Glomerular endothelial cell (primary cell): Measurements from ENCODE around the gene ICAM2. TPM values are rescaled to one million over a fixed set of nuclear protein-coding genes. Genes with fewer than 3 reads are reported as not detected.

Source experiments
- DNase-seq: peaks from one replicate; pipeline ENCODE4 v3.0.0-alpha.2; 2011; ENCODE audit warnings: low read depth, low spot score; ENCODE audit errors: extremely low read depth
- total RNA-seq: library from RNA; depleted of rRNA; stranded (reverse); fragments of >200 nt; gene quantifications from 2 replicates; pipeline ENCODE4 v1.2.3, GENCODE V29; 2015

Gene ICAM2
- total RNA-seq, 1 donor from 2014 or later: 1,004 TPM

DNA sequence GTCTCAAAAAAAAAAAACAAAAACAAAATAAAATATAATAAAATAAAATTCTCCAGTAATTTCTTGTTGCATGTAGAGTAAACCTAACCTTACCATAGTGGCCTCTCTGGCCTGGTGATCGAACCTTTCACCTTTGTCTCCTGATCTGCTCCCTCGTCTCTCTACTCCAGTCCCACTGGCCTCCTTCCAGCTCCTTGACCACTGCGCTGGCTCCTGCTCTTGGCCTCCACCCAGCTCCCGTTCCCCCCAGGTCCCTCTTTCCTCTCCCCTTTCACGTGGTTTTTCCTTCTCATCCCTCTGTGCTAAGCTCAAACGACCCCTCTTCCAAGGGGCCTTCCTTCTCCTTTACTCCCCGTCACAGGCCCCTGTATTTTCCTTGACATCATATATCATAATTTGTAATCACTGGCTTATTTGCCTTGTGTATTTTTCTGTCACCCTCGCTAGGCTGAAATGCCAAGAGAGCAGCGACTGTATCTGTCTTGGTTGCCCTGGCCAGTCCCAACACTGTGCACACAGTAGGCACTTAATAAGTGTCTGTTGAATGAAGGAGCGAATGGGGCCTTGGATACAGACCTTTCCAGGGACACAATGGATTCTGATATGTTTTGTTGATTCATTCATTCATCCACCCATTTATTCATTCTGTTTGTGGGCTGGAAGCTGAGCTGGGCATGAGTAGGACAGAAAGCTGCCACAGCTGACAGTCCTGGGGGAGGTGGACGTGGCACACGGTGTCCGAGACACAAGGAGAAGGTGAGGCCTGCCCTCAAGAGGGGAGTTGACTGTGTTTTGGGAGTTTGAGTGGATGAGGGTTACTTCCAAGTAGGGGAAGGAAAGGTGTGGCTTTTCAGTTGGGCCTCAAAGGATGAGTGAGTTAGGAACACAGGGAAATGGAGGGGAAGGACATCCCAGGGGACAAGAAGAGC lies 41.9 kb downstream of the ICAM2 start:
- no peak for DNase-seq

DNA sequence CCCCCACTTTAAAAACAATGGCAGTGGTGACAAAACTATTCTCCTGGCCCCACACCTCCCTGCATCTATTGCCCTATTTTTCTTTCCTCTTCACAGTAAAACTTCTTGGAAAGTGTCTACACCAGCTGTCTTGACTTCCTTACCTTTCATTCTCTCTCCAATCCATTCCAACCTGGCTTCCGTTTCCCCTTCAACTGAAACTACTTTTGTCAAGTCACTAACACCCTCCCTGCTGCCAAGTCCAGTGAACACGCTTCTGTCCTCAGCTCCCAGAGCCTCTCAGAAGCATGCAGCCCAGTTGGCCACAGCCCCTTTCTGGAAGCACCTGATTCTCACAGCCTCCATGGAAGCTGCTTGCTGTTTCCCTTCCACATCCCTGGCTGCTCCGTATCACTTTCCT lies 43.7 kb downstream of the ICAM2 start:
- DNase-seq: no peak

DNA sequence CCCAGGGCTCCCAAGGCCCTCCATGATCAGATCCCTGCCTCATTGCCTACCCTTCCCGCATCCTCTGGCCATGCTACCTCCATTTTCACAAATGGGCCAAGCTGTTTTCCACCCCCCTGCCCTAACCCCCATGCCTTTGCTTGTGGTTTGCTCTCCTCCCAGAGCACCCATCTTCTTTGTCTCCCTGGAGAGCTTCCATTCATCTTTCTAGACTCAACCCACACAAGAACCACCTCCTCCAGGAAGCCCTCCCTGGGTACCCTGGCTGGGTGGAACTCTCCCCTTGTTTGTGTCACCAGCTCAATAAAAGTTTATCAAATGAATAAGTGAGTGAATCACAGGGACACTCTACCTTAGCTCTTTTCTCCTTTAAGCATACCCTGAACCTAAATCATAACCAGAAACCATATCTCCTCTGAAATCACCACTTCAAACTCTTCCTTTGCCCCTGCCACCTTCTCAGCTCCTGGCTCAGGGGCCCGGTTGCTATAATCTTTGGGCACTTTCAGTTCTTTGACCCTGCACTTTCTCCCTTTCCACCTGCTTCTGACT lies 44.8 kb downstream of the ICAM2 start:
- DNase-seq: no peak

DNA sequence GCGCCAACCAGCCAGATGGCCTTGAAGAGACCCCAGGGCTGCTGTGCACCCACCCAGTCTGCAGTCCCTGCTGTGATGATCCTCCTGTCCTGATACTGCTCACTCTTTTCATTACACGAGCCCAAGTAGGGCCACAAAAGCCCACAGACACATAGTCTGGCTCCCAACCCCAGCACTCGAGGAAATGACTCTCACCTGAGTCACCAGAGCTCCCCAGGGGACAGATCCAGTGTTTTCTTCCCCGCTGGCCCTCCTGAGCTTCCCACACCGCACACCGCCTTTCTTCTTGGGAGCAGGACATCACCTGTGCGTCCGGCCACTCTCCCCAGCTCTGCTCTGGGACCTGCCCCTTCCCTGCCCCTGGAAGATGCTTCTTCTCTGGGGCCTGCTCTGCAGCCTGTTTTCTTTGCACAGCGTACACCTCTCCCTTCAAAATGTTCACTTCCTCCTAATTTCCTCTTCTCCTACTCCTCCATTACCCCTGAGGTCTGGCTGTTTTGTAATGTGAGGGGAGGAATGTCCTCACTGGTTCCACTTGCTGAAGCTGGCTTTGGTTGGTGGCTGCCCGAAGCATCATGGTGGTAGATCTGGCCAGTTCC lies 45.7 kb downstream of the ICAM2 start:
- no peak for DNase-seq

DNA sequence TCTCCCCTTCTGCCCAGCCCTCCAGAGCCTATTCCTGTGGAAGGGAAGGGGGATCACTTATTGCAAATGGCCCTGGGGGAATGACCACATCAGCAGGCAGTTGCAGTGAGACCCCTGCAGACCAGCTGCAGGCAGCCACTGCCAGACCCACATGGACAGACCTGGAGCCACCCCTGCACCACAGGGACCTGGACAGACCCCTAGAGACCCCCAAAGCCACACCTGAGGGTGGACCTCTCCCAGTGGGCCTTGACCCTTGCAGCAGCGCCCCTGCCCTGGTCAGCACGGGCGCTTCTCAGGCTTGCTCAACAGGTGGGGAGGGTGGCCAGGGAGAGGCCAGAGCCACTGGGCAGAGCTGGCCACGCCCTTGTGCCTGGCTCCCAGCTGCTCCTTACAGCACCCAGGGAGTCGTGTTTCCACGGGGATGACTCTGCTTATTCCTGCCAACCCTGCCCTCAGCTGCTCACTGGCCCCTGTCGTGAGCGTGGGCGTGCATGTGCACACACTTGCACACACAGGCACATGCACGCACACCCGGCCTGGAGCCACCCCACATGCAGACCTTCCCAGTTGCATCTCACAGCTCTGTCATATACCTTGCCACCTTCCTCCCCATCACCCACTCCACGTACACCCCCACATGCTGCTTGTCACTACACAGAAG lies 46.4 kb downstream of the ICAM2 start:
- DNase-seq: no peak

DNA sequence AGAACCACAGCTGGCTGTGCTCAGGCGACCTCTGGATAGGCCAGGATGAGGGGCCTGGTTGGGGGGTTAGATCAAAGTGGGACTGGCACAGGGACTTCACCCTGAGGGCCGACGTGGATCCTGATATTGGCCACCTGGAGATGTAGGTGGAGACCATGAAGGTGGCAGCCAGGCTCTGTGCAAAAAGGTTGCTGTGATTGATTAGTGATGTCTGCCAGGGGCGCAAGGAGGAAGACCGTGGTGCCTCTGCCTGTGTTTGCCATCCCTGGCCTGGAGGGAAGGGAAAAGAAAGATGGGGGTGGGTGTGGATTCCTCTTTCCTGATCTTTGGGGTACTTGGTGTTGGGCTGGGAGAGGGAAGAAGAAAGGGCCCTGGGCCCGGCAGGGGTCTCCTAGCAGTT lies 47.2 kb downstream of the ICAM2 start:
- DNase-seq: no peak

DNA sequence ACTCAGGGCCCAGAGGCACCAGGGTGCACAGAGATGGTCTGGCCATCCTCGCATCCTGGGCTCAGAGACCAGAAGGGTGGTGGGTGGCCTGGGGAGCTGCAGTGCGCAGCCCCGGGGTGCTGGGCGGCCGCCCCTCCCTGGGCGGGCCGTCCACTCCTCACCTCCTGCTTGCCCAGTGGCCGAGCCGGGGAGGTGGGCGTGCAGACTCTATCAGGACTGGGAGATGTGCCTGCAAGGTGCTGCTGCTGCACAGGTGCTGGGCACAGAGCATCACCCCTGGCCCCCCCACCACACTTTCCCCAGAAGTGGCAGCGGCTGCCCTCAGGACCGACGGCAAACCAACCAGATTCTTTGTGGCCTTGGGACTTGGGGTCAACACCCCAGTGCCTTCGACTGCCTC lies 47.6 kb downstream of the ICAM2 start, which contains the start of gene SCN4A:
SCN4A (minus strand) TSS at position 123 of the 400 bp plus-strand sequence; CDS start at position 46, 77 bp downstream.
- no peak for DNase-seq

DNA sequence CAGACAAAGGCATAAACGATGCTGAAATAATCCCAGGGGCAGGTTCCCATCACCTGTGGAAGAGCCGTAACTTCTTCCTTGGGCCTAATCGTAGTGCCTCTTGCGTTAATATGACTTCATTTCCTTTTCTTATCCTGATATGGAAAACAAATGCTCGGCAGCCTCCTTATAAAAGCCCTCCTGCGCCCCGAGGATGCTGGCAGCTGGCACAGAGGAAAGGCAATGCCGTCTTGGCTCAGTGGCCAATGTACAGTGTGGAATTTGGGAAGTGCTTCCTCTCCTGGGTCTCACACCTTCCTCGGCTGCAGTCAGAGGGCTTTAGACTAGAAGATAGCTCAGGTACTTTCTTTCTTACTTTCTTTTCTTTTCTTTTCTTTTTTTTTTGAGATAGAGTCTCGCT lies 51.2 kb downstream of the ICAM2 start:
- DNase-seq: no peak

DNA sequence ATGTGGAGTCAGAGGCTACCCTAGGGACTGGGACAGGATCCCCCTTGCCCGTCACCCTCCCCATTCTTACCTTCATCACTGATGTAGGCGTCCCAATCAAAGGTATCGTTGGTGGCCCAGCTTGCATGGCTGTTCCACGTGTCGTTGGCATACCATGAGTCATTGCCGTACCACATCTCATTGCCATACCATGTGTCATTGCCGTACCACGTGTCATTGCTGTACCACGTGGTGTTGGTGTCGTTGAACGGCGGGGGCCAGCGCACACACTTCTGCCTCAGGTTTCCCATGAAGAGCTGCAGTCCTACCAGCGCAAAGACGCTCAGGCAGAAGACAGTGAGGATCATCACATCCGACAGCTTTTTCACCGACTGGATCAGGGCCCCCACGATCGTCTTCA lies 52.5 kb downstream of the ICAM2 start:
- no peak for DNase-seq

DNA sequence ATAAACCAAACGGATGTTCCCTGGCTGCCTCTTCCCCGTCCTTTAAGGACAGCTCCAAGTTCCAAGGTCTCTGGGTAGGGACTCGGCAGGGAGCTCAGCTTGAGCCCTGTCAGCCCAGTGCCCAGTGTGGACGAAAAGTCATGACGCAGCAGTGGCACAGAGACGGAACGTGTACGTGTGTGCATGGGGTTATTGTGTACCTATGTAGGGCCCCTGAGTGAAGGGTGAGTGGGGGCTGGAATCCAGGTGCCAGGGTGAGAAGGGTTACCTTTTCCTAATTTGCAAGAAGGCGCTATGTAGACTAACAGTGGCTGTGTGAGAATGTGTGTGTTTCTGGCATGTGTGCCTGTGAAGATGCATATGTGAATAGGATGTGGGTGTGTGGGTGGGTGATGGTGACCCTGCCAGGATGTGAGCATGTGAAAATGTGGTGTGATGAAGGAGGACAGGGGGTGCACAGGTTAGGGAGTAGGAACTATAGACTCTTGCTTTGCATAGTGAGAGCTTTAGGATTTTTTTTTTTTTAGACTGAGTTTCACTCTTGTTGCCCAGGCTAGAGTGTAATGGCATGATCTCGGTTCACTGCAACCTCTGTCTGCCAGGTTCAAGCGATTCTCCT lies 53.7 kb downstream of the ICAM2 start:
- DNase-seq: no peak

DNA sequence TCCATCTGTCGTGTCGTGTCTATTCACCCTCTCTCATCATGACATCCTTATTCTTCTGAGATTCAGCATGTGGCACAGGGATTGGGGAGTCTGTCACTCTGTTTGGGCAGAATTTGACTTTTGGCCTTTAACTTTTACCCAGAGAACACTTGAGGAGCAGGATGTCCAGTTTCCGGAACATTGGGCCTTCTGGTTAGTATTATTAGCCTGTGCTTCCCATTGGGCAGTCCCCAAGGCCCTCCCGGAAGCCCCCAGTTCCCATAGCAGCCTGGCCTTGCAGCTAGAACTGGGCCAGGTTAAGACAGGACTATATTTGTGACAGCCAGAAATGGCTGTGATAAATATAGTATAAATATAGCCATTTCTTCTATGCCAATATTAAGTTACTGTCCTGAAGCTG lies 57.3 kb downstream of the ICAM2 start:
- DNase-seq: no peak

DNA sequence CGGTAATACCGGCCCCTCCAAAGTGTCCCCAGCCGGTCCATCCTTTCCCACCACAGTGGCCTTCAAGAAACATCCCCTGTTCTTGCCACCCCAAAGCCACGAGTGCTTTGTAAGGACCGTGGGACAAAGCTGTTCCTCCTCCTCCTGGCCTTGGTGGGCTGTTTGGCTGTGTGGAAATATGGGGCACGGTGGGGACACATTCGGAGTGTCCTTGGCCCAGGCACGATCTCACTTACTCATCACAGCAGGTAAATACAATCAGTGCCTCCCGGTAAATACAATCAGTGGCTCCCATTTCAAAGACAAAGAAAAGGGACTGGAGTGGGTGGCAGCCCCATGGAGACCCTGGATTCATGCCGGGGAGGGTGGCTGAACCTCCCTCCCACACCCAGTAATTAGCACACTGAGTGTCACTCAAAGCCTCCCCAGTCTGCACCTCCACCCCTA lies 58.1 kb downstream of the ICAM2 start:
- DNase-seq: no peak

DNA sequence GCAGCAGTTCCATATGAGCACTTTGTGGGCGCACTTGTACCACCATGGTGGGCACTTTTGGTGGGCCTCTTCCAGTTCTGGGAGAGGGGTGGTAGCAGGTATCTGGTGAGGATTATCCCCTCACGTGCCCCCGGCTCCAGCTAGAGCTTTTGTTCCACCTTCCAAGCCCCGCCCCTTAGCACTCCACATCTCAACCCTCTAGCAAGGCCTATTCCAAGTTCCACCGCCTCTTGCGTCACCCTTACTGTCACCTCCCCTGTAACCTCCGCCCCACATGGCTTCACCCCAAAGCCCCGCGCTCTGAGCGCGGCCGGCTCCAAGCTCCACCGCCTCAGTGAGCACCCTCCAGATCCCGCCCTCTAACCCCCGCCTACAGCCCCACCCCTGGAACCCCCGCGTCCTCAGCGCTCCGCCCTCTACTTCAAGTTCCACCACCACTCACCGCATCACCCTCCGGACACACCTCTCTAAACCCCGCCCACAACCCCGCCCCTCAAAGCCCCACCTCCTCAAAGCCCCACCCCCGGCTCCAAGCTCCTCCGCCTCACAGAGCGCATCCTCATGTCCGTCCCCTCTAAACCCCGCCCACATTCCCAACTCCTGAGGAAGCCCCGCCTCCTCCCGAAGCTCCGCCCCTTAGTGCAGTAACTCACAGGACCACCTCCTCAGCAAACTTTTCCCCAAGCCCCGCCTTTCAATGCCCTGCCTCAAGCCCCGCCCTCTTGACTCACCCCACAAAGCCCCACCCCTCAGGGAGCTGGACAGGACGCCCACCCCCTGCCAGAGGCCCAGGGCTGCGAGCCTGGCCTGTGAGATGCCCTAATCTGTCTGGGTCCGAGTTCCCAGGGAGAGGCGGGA lies 58.8 kb downstream of the ICAM2 start:
- no peak for DNase-seq

DNA sequence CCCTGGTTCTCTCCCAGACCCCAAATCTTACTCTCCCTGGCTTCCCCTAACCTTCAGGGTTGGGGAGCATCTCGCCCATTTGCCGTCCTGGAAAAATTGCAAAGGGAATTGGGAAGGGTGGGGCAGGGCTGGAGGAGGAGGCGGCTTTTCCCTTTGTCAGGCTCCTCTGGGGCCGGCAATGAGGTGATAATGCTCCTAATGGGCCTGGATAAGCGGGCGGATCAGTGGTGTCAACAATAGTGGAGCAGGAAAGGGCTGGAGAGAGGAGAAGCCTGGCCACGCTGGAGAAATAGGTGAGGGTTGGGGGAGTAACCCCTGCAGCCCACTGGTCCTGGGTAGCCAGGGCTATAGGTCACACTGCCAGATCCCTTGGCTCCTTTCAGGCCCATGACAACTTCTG lies 60.0 kb downstream of the ICAM2 start:
- DNase-seq: no peak

DNA sequence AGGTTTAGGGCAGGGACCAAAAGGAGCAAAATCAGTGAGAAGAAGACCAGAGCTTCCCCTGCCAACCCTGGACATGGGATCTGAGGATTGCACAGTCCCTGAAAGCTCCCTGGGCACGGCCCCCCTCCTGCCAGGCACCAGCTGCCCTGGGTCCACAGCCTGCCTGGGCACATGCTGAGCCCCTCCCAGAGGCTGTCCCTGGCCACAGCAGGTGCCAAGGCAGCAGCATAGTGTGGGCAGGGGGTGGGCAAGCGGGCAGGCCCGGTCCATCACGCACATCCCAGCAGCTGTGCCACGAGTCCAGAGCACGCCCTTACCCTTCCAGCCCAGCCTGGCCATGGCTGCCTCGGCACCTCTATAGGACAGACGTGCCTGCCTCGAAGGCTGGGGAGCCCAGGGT lies 60.4 kb downstream of the ICAM2 start:
- no peak for DNase-seq

DNA sequence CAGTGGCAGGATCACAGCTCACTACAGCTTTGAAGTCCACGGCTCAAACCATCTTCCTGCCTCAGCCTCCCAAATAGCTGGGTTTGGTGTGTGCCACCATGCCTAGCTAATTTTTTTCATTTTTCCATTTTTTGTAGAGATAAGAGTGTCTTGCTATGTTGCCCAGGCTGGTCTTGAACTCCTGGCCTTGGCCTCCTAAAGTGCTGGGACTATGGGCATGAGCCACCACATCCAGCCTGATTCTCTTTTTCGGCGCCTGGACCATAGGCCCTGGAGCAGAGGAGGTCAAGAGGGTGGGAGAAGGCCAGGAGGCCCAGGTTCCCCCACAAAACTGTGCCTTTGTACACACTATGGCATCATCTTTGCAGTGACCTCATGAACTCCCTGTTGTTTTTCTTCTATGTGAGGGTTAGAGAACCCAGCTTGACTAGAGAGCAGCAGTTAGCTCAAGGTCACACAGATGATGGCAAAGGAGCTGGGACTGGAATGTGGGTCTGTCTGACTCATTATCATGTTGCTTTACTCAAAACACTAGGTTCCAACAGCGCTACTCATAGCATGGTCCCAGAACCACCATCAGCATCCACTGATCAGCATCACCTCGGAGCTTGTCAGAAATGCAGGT lies 64.0 kb downstream of the ICAM2 start:
- DNase-seq: no peak

DNA sequence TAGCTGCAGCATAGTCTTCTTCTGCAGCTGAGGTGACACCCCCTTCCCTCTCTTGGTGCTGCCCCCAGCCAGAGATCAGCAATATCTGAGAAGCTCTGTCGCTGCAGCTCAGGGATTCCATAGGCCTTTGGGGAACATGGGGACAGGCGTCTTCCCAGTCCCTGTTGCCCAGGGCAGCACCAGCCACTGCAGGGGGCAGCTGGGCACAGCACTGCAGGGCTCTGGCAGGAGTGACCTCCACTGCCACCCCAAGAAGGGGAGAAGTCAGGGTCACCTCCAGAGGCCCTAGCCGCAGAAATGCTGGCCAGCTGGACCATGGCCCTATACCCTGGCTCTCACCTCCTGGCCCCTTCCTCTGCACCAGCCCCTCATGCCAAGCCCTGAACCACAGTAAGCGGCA lies 64.6 kb downstream of the ICAM2 start:
- DNase-seq: no peak

DNA sequence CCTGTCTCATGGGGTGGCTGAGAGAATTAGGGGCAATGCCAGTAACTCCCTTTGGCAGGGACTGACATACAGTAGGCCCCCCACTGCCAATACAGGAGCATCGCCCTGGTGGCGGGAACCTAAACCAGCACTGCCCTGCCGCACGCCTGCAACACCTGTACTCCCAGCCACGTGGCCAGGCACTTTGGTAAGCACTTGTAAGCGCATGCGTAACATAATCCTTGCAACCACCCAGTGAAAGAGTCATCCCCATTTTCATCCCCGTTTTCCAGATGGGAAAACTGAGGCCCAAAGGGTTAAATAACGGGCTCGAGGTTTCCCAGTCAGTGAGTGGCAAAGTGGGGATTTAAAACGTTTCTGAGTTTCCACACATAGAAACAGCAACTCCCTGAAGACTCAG lies 65.2 kb downstream of the ICAM2 start:
- DNase-seq: no peak

DNA sequence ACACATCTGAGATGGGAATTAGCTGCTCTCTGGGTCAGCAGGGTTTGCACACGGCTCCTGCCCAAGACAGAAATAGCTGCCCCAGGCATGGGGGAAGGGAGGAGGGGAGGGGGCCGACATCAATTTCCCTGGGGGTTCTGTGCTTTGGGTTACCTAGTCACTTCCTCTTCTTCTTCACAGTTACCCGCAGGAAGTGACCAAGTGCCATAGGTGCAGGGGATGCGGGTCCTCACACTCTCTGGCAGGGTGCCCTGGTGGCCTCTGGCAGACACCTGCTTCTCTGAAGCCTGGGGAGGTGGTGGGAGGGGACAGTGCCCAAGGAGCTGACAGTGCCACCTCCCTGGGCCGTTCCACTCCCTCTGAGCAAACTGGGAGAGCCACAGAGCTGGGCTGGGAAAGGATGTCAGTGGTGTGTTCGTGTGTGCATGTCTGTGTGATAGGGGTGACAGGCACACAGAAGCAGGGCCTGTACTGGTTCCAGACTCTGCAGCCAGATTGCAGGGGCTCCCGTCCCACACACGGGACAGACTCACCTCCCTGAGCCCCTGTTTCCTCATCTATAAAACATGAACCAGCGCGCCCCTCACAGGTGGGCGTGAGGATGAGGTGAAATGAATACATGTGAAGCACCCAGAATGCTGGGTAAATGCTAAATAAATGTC lies 65.9 kb downstream of the ICAM2 start:
- no peak for DNase-seq
